GM12865 (cell line): Measurements from ENCODE around the gene MTG2.

ENCODE experiments used
- DNase-seq: peaks from one replicate; pipeline ENCODE4 v3.0.0; 2010; ENCODE audit warnings: low read depth
- H3K4me3 ChIP-seq: 2 replicates; pipeline ENCODE4 v1.5.1; 2011; ENCODE audit warnings: mild to moderate bottlenecking, low read depth, low read length, control low read depth
- TF ChIP-seq, protein P1 (sequence below): IDR thresholded peaks from 2 replicates; pipeline ENCODE4 v1.5.1; 2011; ENCODE audit warnings: low read length, control low read depth, low read depth, inconsistent platforms; ENCODE audit not compliant: insufficient read depth; ENCODE audit errors: missing control alignments

Gene MTG2, protein sequence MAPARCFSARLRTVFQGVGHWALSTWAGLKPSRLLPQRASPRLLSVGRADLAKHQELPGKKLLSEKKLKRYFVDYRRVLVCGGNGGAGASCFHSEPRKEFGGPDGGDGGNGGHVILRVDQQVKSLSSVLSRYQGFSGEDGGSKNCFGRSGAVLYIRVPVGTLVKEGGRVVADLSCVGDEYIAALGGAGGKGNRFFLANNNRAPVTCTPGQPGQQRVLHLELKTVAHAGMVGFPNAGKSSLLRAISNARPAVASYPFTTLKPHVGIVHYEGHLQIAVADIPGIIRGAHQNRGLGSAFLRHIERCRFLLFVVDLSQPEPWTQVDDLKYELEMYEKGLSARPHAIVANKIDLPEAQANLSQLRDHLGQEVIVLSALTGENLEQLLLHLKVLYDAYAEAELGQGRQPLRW

DNA sequence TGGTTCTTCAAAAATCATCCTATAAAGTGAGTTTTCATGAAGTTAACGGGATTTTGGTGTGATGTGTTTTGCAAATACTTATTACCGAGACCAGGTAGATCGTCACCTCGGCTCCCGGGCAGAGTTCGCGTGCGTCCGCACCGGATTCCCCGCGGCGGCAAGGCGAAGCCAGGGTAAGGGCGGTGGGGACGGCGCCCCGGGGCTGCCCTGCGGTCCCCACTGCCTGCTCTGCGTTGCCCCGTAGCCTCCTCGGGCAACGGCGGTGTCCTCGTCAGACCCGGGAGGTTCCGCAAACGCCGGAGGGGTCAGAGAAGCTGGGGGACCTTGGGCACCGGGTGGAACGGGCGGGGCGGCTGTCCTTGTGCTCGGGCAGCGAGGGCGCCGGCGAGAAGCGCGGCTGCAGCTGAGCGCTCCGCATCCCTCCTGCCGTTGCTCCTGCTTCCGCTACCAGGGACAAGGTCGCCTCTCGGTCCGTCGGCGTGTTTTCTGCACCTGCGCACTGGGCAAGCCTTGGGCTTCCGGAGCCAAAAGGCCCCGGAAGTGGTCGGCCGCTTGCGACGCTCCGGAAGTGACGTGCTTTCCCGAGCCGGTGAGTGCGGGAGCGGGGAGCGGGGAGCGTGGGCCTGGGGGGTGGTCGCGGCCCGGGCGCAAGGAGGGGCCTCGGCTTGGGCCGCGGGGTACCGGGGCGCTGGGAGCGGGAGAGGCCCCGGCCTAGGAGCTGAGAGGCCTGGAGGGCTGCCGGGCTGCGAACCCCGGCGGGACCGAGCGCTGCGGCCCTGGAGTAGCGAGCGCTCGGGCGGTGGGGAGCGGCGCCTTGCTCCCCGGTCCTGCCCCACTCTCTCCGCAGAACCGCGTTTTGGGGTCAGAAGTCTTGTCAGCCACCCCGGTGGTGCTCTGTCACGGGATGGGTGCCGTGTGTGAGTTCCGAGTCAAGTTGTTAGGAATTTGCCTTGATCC, at the start of gene MTG2:
MTG2 (plus strand) TSS at position 560 of the 957 bp plus-strand sequence. CDS start 10,393 bp downstream, outside the sequence.
- peak; percentile 98 for DNase-seq
- TF ChIP-seq, protein P1, sequence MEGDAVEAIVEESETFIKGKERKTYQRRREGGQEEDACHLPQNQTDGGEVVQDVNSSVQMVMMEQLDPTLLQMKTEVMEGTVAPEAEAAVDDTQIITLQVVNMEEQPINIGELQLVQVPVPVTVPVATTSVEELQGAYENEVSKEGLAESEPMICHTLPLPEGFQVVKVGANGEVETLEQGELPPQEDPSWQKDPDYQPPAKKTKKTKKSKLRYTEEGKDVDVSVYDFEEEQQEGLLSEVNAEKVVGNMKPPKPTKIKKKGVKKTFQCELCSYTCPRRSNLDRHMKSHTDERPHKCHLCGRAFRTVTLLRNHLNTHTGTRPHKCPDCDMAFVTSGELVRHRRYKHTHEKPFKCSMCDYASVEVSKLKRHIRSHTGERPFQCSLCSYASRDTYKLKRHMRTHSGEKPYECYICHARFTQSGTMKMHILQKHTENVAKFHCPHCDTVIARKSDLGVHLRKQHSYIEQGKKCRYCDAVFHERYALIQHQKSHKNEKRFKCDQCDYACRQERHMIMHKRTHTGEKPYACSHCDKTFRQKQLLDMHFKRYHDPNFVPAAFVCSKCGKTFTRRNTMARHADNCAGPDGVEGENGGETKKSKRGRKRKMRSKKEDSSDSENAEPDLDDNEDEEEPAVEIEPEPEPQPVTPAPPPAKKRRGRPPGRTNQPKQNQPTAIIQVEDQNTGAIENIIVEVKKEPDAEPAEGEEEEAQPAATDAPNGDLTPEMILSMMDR, result no peak
- peak within 1 kb of the TSS; percentile 97 for H3K4me3 ChIP-seq

DNA sequence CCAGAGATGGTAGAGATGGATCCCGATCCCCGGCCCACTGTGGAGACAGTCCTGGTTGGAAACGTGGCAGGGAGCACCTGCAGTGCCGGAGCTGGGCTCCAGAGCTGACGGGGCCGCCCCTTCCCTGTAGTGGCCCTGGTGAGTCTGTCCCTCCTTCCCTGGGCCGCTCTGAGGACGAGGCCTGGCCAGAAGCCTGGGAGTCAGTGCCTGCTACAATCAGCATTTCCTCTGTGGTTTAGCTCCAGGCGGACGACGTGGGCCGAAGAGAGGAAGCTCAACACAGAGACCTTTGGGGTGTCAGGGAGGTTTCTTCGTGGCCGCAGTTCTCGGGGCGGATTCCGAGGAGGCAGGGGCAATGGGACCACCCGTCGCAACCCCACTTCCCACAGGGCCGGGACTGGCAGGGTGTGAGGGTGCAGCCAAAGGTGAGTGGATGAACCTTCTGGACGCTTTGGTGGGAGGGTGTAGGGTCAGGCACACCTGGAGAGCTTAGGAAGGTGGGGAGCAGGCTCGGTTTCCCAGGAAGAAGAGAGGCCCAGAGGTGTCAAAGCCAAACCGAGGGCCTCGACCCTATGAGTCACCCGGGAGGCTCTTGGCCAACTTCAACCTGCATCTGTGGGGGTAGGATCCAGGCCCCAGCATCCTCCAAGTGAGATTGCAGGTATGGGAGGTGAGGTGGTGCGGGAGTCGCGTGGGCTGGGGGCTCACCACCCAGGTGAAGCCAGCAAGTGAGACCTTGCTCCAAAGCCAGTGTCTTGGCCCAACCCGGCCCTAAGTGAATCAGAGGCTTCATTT, 49.6 kb upstream of the MTG2 start:
- no peak overlapping the region for H3K4me3 ChIP-seq
- TF ChIP-seq, protein P1, result no peak
- no peak for DNase-seq

- TF ChIP-seq, protein P1, result no peak
- peak; percentile 28 for DNase-seq
Observed at GRCh38 chr20:62133864-62134263, 49.0 kb upstream of the MTG2 start.

GRCh38 chr20:62134735-62135231, 48.0 kb upstream of the MTG2 start:
- TF ChIP-seq, protein P1, result no peak
- no peak for DNase-seq

More at GRCh38 chr20:62133864-62134263, 49.0 kb upstream of the MTG2 start:
- no peak overlapping the region for H3K4me3 ChIP-seq

DNA sequence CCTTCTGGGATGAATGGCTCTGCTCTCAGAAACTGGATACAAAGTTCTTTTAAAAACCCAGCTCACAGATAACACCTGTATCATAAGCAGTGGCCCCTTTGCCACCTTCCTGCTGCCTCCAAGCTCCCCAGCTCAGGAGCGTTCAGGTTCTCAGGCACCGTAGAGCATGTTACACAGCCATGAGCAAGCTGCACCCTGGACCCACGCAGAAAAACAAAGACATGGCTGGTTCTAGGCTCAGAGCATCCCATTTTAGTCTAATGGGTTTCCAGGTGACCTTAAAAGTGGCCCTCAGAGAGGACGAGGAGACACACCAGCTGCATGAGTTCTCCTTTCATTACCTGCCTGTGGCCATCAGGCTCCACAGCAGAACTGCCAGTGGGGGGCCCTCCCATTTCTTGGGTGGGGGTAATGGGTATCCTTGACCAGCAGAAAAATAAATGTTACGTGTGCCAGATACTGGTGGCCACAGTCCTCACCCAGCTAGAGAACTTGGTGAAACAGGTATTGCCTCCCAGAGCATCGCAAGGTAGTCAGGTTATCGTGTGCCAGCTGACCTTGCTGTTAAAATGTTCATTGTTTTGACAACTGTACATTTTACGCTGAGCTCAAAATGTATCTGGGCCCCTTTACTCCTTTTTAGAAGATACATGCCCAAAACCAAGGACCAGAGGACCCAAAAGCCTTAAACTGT, 47.1 kb upstream of the MTG2 start:
- DNase-seq, result no peak
- TF ChIP-seq, protein P1, result no peak
- H3K4me3 ChIP-seq, result no peak overlapping the region

More at GRCh38 chr20:62134735-62135231, 48.0 kb upstream of the MTG2 start:
- H3K4me3 ChIP-seq, result no peak overlapping the region
